ENCODE results near the gene CTXN3. TPM values are rescaled to one million over a fixed set of nuclear protein-coding genes. Genes with fewer than 3 reads are reported as not detected.

Gene CTXN3
- total RNA-seq, 3 donors from 2014 or later (not counting 1 experiment from before 2014, with no cell fraction given): not detected

GRCh38 chr5:127643607-127644006 is 5.3 kb upstream of the CTXN3 start:
- Mint-ChIP-seq H3K27ac (no peak overlapping the region), H3K27me3 (ENCODE audit: low read depth in 2 of 2) (no peaks in the 10 kb centered on the region), H3K36me3 (no peaks in the 10 kb centered on the region), H3K4me1 (no peaks in the 10 kb centered on the region), H3K4me3 (no peak overlapping the region), H3K9me3 (no peaks in the 10 kb centered on the region)
- no peaks in the 10 kb centered on the region for H3K27me3 ChIP-seq (ENCODE audit: control insufficient read depth, insufficient read depth, low read length)
- intact Hi-C loops (cut with micrococcal nuclease): no loop called here
- no peaks in the 10 kb centered on the region for H3K36me3 ChIP-seq (ENCODE audit: control insufficient read depth, insufficient read depth, low read length)
- no peak overlapping the region for H3K4me3 ChIP-seq (ENCODE audit: low read length)
- 80% methylated on average over 1 of the region's 1 CpG for WGBS (ENCODE audit: insufficient coverage)
- ATAC-seq (no peak), DNase-seq (no peak)
- H3K9me3 ChIP-seq (ENCODE audit: control insufficient read depth, insufficient read depth, low read length): no peaks in the 10 kb centered on the region
- TF ChIP-seq, protein P1, sequence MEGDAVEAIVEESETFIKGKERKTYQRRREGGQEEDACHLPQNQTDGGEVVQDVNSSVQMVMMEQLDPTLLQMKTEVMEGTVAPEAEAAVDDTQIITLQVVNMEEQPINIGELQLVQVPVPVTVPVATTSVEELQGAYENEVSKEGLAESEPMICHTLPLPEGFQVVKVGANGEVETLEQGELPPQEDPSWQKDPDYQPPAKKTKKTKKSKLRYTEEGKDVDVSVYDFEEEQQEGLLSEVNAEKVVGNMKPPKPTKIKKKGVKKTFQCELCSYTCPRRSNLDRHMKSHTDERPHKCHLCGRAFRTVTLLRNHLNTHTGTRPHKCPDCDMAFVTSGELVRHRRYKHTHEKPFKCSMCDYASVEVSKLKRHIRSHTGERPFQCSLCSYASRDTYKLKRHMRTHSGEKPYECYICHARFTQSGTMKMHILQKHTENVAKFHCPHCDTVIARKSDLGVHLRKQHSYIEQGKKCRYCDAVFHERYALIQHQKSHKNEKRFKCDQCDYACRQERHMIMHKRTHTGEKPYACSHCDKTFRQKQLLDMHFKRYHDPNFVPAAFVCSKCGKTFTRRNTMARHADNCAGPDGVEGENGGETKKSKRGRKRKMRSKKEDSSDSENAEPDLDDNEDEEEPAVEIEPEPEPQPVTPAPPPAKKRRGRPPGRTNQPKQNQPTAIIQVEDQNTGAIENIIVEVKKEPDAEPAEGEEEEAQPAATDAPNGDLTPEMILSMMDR (IDR thresholded peaks at IDR 0.05): no peak
- no peaks in the 10 kb centered on the region for H3K4me1 ChIP-seq (ENCODE audit: control insufficient read depth, insufficient read depth, low read length)
- no peak overlapping the region for H3K27ac ChIP-seq (ENCODE audit: low read length)

GRCh38 chr5:127645300-127645726 is 3.6 kb upstream of the CTXN3 start:
- no peak for DNase-seq
- no peak overlapping the region for H3K27ac Mint-ChIP-seq
- Histone ChIP-seq H3K4me1 (ENCODE audit: control insufficient read depth, insufficient read depth, low read length) (no peaks in the 10 kb centered on the region), H3K4me3 (ENCODE audit: low read length) (no peak overlapping the region), H3K9me3 (ENCODE audit: control insufficient read depth, insufficient read depth, low read length) (no peaks in the 10 kb centered on the region), H3K27ac (ENCODE audit: low read length) (no peak overlapping the region), H3K27me3 (ENCODE audit: control insufficient read depth, insufficient read depth, low read length) (no peaks in the 10 kb centered on the region), H3K36me3 (ENCODE audit: control insufficient read depth, insufficient read depth, low read length) (no peaks in the 10 kb centered on the region)
- no CpG with 5 or more reads among the region's 2 CpGs for WGBS (ENCODE audit: insufficient coverage)
- intact Hi-C loops (cut with micrococcal nuclease): no loop called here
- no peak overlapping the region for H3K4me3 Mint-ChIP-seq
- TF ChIP-seq, protein P1 (IDR thresholded peaks at IDR 0.05): no peak
- no peaks in the 10 kb centered on the region for H3K9me3 Mint-ChIP-seq
- H3K36me3 Mint-ChIP-seq: no peaks in the 10 kb centered on the region
- H3K4me1 Mint-ChIP-seq: no peaks in the 10 kb centered on the region
- ATAC-seq: no peak
- H3K27me3 Mint-ChIP-seq (ENCODE audit: low read depth in 2 of 2): no peaks in the 10 kb centered on the region

DNA sequence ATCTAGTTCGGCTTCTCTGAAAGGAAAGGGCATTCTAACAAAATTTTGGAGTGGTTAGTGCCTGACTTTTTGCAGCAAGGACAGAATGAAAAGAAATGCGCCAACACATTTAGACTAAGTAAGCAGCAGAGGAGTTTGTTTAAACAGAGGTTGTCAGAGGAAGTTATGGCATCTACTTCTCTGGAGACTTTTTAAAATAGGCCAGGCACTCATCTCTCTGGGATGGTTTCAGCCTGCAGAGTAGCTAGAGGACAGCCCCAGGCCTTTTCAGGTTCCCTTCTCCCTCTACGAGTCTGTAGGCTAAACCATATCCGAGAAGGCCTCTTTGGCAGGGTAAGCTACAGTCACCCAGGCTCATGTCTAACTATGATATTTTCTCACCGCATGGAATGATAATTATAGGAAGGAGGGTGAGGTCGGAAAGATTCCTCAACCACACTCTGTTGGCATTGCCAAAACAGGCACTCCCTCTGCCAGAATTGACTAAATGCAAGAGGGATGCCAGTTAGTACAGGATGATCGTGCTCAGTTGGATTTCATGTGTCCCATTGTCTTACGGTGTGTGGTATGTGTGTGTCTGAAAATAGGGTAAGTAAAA is 1.4 kb upstream of the CTXN3 start:
- H3K27me3 Mint-ChIP-seq (ENCODE audit: low read depth in 2 of 2): no peaks in the 10 kb centered on the region
- intact Hi-C loops (cut with micrococcal nuclease): no loop called here
- no peak for ATAC-seq
- H3K27me3 ChIP-seq (ENCODE audit: control insufficient read depth, insufficient read depth, low read length): no peaks in the 10 kb centered on the region
- H3K36me3 ChIP-seq (ENCODE audit: control insufficient read depth, insufficient read depth, low read length): no peaks in the 10 kb centered on the region
- no peak overlapping the region for H3K4me3 Mint-ChIP-seq
- H3K9me3 Mint-ChIP-seq: no peaks in the 10 kb centered on the region
- H3K27ac ChIP-seq (ENCODE audit: low read length): no peak overlapping the region
- no peak overlapping the region for H3K4me3 ChIP-seq (ENCODE audit: low read length)
- TF ChIP-seq, protein P1 (IDR thresholded peaks at IDR 0.05): no peak
- H3K4me1 Mint-ChIP-seq: no peaks in the 10 kb centered on the region
- no peak for DNase-seq
- no peaks in the 10 kb centered on the region for H3K4me1 ChIP-seq (ENCODE audit: control insufficient read depth, insufficient read depth, low read length)
- H3K9me3 ChIP-seq (ENCODE audit: control insufficient read depth, insufficient read depth, low read length): no peaks in the 10 kb centered on the region
- 87% methylated on average over 8 of the region's 8 CpGs for WGBS (ENCODE audit: insufficient coverage)
- no peaks in the 10 kb centered on the region for H3K36me3 Mint-ChIP-seq
- no peak overlapping the region for H3K27ac Mint-ChIP-seq

DNA sequence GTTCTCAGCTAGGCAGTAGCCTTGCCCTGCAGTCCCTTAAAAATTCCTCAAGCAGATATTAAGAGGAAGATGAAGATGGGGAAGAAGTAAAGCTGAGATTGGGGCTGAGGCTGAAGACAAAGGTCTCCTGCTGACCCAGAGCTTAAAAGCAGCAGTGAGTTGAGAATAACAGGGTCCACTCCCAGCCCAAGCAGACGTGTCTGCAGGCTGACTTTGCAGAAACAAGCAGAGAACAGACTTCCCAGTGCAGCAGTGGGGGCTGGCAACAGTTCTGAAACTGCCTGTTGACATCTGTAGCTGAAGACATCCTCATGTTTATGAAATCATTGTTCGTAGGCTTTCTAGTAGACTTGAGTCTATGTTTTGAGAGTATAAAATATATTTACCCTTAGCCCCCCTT is 1.1 kb downstream of the CTXN3 start:
- H3K27me3 ChIP-seq (ENCODE audit: control insufficient read depth, insufficient read depth, low read length): no peaks in the 10 kb centered on the region
- no peaks in the 10 kb centered on the region for H3K4me1 Mint-ChIP-seq
- H3K9me3 ChIP-seq (ENCODE audit: control insufficient read depth, insufficient read depth, low read length): no peaks in the 10 kb centered on the region
- H3K4me3 ChIP-seq (ENCODE audit: low read length): no peak overlapping the region
- no peak overlapping the region for H3K4me3 Mint-ChIP-seq
- H3K36me3 ChIP-seq (ENCODE audit: control insufficient read depth, insufficient read depth, low read length): no peaks in the 10 kb centered on the region
- 10% methylated on average over 2 of the region's 2 CpGs for WGBS (ENCODE audit: insufficient coverage)
- H3K27ac Mint-ChIP-seq: no peak overlapping the region
- TF ChIP-seq, protein P1 (IDR thresholded peaks at IDR 0.05): no peak
- no peaks in the 10 kb centered on the region for H3K4me1 ChIP-seq (ENCODE audit: control insufficient read depth, insufficient read depth, low read length)
- intact Hi-C loops (cut with micrococcal nuclease): no loop called here
- no peaks in the 10 kb centered on the region for H3K27me3 Mint-ChIP-seq (ENCODE audit: low read depth in 2 of 2)
- H3K36me3 Mint-ChIP-seq: no peaks in the 10 kb centered on the region
- ATAC-seq (no peak), DNase-seq (no peak)
- H3K9me3 Mint-ChIP-seq: no peaks in the 10 kb centered on the region
- no peak overlapping the region for H3K27ac ChIP-seq (ENCODE audit: low read length)
